NCI-H1694 (cell line): ENCODE results near the gene RAD51D.
"Not testable (repeated sequence)": the region's sequence is repeated elsewhere in the genome, so short reads cannot be mapped to it uniquely, and the experiment has no call there.

Source experiments
- DNase-seq: peaks from one replicate; lab custom pipeline; 2025; lab: John Stamatoyannopoulos, UW

RAD51D gene

DNA sequence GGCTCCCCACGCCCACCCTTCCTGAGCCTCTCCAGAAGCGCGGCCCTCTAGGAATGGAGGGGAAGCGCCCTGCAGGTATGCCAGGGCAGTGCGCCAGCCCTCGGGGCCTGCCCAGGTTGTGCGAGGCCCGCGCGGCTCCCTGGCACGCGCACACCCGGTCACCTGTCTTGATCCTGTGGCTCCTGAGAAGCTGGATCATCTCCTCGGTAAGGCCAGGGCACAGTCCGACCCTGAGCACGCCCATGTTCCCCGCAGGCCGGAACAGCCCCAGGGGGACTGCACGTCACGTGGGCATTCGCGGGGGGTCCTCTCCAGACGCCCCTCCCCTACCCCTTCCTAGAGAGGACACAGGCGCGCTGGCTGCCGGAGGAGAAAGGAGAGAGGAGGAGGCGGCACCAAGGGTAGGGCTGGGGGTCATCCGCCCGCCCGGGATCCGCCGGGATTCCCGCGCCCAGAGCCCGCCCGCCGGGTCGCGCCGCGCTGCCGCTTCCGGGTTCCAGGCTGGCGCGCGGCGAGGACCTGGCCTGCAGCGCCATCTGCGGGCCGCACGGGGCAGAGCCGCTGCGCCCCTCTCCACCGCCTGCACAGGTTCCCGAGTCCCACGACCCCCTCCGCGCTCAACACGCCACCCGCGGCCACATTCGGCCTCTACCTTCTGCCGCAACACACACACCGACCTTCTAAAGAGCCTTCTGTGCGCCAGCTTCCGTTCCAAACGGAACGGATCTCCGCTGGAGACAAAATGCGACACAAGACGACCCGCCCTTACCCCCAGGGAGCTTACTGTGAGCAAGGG, at the start of gene RAD51D:
RAD51D (minus strand) TSS at position 491 of the 796 bp plus-strand sequence; CDS start at position 244, 247 bp downstream.
- DNase-seq: peak; percentile 82

- DNase-seq: no peak
These were observed 48.0 kb upstream of the RAD51D start for GRCh38 chr17:35167666-35168065.

GRCh38 chr17:35167046-35167445, 47.4 kb upstream of the RAD51D start:
- no peak for DNase-seq

GRCh38 chr17:35166526-35166925, 46.9 kb upstream of the RAD51D start:
- DNase-seq: no peak

- no peak for DNase-seq
These were observed 45.1 kb upstream of the RAD51D start for GRCh38 chr17:35164716-35165115.

- no peak for DNase-seq
These were observed 44.2 kb upstream of the RAD51D start for GRCh38 chr17:35163886-35164285.

- DNase-seq: no peak
These were observed 43.1 kb upstream of the RAD51D start for GRCh38 chr17:35162755-35163154.

DNA sequence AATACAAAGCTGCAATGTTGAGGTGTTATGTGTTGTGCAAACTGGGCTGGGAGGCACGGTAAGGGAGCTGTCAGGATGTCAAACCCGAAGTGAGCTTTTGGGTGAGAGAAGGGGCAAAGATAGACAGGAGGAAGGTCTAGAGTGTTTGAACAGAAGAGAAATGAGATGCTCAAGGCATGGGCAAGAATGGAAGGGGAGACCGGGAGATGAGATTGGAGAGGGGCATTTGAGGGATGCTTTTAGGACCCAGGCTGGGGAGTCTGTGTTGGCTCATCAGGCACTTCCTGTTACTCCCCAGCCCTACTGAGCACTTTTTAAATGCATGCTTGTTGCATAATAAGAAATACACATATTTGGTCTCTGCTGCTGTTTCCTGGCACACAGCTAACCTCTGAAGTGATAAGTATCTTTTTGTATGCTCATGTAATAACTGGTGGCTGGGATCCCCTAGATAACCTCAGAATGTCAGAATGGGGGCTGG, 41.7 kb upstream of the RAD51D start:
- no peak for DNase-seq

DNA sequence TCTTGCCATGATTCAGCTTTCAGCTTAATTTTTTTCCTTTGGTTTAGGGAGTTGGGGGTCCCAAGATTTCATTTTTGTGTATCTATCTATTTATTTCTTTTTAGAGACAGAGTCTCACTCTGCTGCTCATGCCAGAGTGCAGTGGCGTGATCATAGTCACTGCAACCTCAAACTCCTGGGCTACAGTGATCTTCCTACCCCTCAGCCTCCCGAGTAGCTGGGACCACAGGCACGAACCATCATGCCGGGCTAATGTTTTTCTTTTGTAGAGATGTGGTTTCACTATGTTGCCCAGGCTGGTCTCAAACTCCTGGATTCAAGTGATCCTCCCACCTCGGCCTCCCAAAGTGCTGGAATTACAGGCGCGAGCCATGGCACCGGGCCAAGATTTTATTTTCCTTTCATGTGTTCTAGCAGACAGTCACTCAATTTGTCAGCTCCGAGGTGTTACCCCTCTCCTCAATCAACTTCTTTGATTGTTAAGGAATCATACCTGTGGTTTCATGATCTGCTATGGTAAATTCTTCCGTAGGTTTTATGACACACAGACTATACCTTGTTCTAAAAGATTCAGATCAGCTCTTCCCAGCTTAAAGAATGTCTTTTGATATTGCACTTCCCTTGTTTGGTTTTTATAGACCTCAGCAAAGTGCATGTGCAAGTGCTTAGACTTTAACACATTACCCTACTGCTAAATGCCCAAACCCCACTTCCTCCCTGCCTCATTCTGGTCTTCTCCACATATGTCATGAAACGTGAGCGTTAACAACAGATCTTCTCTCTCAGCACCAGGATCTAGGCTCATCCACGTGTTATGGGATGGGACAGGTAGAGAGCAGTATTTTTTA, 40.9 kb upstream of the RAD51D start:
- DNase-seq: no peak

GRCh38 chr17:35159940-35160339, 40.3 kb upstream of the RAD51D start:
- no peak for DNase-seq

DNA sequence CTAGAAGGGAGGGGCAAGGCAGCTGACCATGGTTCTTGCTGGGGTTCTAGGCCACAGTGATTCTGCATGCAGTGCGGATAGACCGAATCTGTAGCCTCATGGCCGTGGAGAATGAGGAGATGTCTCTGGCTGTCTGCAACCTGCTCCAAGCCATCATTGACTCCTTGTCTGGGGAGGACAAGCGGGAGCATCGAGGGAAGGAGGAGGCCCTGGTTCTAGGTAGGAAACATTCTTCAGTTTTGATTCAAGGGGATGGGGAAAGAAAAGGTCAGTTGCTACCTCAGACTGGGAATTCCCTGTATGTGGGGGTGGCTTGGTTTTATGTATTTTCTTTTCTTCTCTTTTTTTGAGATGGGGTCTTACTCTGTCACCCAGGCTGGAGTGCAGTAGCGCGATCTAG, 35.6 kb upstream of the RAD51D start:
- no peak for DNase-seq

DNA sequence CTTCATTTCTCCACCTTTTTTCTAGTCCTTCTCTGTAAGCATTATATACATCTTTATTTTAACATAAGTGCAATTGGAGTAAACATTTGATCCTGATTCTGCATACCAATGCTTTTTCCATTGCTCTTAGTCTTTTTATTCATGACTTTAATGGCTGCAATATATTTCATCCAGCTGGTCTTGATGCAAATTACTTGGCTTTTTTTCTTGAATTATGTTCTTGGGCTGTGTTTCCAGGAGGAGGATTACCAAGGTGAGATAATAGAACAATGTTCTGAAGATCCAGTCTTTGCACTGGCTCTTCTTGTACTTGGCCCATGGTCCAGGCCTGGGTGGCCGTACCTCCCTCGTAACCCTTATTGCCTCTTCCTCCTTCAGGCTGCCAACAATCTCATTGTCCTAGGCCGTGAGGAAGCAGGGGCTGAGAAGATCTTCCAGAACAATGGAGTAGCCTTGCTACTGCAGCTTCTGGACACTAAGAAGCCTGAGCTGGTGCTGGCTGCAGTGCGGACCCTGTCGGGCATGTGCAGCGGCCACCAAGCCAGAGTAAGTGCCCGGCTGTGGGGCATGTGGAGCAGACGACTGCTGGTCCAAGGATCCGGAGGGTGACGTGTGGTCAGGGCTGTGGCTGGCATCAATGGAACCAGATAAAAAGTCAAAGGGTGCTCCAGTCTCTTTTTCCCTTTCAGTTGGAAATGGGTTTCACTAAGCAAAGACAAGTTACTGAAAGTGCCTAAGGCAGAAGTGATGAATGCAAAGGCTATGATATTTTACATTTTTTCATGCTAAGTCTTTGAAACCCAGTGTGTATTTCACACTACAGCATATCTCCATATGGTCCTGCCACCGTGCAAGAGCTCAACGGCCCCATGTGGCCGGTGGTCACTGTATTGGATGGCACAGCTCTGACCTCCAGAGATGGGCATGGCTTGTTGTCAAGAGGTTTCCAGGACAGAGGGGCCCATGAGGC, 34.8 kb upstream of the RAD51D start:
- no peak for DNase-seq

- DNase-seq: no peak
These were observed 32.9 kb upstream of the RAD51D start for GRCh38 chr17:35152421-35153140.

- DNase-seq: not testable (repeated sequence)
These were observed 31.4 kb upstream of the RAD51D start for GRCh38 chr17:35151080-35151479.

GRCh38 chr17:35149941-35150340, 30.3 kb upstream of the RAD51D start:
- DNase-seq: no peak

DNA sequence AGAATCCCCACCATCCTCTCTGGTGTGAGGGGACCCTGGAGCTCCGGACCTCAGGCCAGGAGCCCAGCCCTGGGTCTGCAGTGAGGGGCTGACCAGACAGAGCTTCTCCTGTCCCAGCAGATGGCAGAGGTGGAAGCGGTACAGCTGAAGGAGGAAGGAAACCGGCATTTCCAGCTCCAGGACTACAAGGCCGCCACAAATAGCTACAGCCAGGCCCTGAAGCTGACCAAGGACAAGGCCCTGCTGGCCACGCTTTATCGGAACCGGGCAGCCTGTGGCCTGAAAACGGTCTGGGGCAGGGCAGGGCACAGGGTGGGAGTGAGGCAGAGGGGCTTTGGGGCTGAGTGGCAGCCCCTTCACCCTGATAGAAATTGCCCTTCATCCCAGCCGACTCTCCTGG, 28.5 kb upstream of the RAD51D start:
- no peak for DNase-seq

GRCh38 chr17:35147375-35147905, 27.8 kb upstream of the RAD51D start, which contains the start of gene UNC45B:
Gene UNC45B (plus strand): TSS chr17:35147817. CDS start chr17:35148264, 447 bp downstream.
- DNase-seq: no peak

DNA sequence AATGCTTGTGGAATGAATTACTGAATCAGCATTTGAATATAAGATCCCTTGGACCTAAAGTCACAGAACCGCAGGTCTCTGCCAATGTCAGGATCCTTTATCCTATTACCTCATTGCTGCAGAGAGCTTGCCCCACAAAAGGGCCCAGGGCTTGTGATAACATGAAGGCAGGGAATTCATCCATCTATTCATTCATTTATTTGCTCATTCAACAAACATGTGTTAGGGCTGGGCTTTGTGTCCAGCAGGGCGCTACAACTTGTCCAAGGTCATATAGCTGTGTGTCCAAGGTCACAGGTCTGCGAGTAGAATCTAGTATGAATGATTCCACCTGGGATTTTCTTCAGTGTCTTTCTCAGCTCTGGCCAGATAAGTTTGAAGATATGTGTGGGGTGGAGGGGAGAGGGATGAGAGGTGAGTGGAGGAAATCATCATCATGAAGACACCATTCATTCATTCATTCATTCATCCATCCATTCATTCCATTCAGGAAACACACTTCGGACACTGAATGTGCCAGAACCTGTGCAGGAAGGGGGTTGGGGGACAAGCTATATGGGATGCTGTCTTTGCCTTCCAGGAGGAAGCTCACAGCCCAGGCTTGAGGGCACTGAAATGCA, 26.7 kb upstream of the RAD51D start:
- DNase-seq: no peak

- DNase-seq: no peak
These were observed 25.2 kb upstream of the RAD51D start for GRCh38 chr17:35144840-35145239.

DNA sequence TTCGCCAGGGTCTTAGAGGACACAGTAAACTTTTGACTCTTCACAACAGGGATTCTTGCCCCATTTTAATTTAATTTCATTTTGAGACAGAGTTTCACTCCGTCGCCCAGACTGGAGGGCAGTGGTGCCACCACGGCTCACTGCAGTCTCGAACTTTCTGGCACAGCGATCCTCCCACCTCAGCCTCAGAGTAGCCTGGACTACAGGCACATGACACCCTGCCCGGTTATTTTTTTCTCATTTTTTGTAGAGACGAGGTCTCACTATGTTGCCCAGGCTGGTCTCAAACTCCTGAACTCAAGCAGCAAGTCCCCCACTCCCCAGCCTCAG, 22.8 kb upstream of the RAD51D start:
- no peak for DNase-seq
